Stimulated activated CD4-positive, alpha-beta T cell treated with anti-CD3 and anti-CD28 coated beads, TNF-alpha, amount 100 ng/mL, for 48 hours (primary cell): ENCODE results near the gene LAMC3.

Experiments
- DNase-seq, 3 donors: peaks; one replicate each; pipeline ENCODE4 v3.0.0-alpha.2; 2020; ENCODE audit warnings: low read depth in 3 of 3

LAMC3 gene

GRCh38 chr9:131076347-131077195, 67.6 kb downstream of the LAMC3 start:
- no peak for DNase-seq

- no peak for DNase-seq
Observed at GRCh38 chr9:131078427-131079366, 69.7 kb downstream of the LAMC3 start.

GRCh38 chr9:131080589-131080988, 71.6 kb downstream of the LAMC3 start:
- DNase-seq, result no peak

GRCh38 chr9:131081868-131082267, 72.9 kb downstream of the LAMC3 start:
- no peak for DNase-seq

- DNase-seq, result no peak
Observed at GRCh38 chr9:131082774-131083512, 74.0 kb downstream of the LAMC3 start.

GRCh38 chr9:131084661-131085369, 75.8 kb downstream of the LAMC3 start:
- no peak for DNase-seq

- no peak for DNase-seq
Observed at GRCh38 chr9:131085370-131086122, 76.6 kb downstream of the LAMC3 start.

- no peak for DNase-seq
Observed at GRCh38 chr9:131087354-131087893, 78.5 kb downstream of the LAMC3 start.

- DNase-seq, result no peak
Observed at GRCh38 chr9:131090025-131090787, 81.2 kb downstream of the LAMC3 start.

- DNase-seq, result no peak
Observed at GRCh38 chr9:131091352-131091992, 82.5 kb downstream of the LAMC3 start.

GRCh38 chr9:131092030-131092429, 83.1 kb downstream of the LAMC3 start:
- no peak for DNase-seq

- DNase-seq, result no peak
Observed at GRCh38 chr9:131092548-131093440, 83.8 kb downstream of the LAMC3 start.

- no peak for DNase-seq
Observed at GRCh38 chr9:131094015-131094414, 85.0 kb downstream of the LAMC3 start.

GRCh38 chr9:131094622-131095021, 85.6 kb downstream of the LAMC3 start:
- DNase-seq, result no peak

GRCh38 chr9:131095666-131096268, 86.8 kb downstream of the LAMC3 start:
- peak in 1 of 3 donors; percentile 4 for DNase-seq

- DNase-seq, result peak in 1 of 3 donors; percentile 20
Observed at GRCh38 chr9:131096269-131097125, 87.5 kb downstream of the LAMC3 start, which contains the start of gene AIF1L. TSS of gene AIF1L (plus strand) at chr9:131096531. CDS start at chr9:131096630, 99 bp downstream.
